K562 (cell line): ENCODE results near the gene FAM193A. TPM values are rescaled to one million over a fixed set of nuclear protein-coding genes. Genes with fewer than 3 reads are reported as not detected.

Experiments
- ATAC-seq: fragments of 200-7000 bp; cut with Tn5 transposase; 3 replicates; pipeline ENCODE4 v1.9.1; 2020; ENCODE audit warnings: moderate library complexity
- BruUV-seq: library from RNA; stranded (reverse); fragments of 400-500 nt; replicated peaks from 2 replicates; lab custom pipeline; 2021; lab: Mats Ljungman, UMichigan
- CTCF ChIA-PET: fragments of 300-600 bp; formaldehyde crosslinking; extraction: SDS; loops from one replicate; lab custom pipeline; 2021; ENCODE audit warnings: low intra/inter-chr PET ratio; lab: Yijun Ruan, JAX
- POLR2A ChIA-PET: fragments of 300-600, 350-650 bp; sonication (Branson Sonifier 250); formaldehyde crosslinking; extraction: SDS; loops from one replicate; lab custom pipeline; 2021; ENCODE audit warnings: antibody characterized with exemption, inconsistent platforms; lab: Yijun Ruan, JAX
- DNase-seq, 4 experiments: peaks; one replicate each; pipeline versions ENCODE4 v3.0.0 to v3.0.0-alpha.2; 2011 to 2018; ENCODE audit warnings: low spot score in 3 of 4, mixed read lengths in 3 of 4; ENCODE audit errors: extremely low read depth in 1 of 4
- FAIRE-seq: peaks from 2 replicates; lab custom pipeline; 2011; peaks lifted over from hg19 to GRCh38; lab: Jason Lieb, UNC
- H2AFZ ChIP-seq: 2 replicates; pipeline ENCODE4 v1.6.0; 2011; ENCODE audit warnings: low read depth, low read length, control low read depth, inconsistent platforms
- H3K27ac ChIP-seq: fragments of 200-600 bp; 3 replicates; pipeline ENCODE4 v1.8.0; 2011; ENCODE audit warnings: low read depth, mild to moderate bottlenecking, control low read depth, inconsistent platforms, low read length, moderate library complexity, mixed read lengths; ENCODE audit errors: extremely low read depth
- H3K27me3 ChIP-seq, 2 experiments: fragments of 300-600 bp in 1 of 2; 2 replicates in 1 of 2; 3 replicates in 1 of 2; pipeline versions ENCODE4 v1.6.0 to v1.8.0; 2011; ENCODE audit warnings: inconsistent platforms in 2 of 2, low read length in 2 of 2, mild to moderate bottlenecking in 1 of 2, mixed read lengths in 1 of 2, moderate library complexity in 1 of 2; ENCODE audit not compliant: control insufficient read depth in 2 of 2, insufficient read depth in 2 of 2
- H3K36me3 ChIP-seq: fragments of 300-600 bp; 3 replicates; pipeline ENCODE4 v1.8.0; 2011; ENCODE audit warnings: mild to moderate bottlenecking, low read length, inconsistent platforms; ENCODE audit not compliant: control insufficient read depth, insufficient read depth
- H3K4me1 ChIP-seq, 2 experiments: fragments of 200-600 bp in 1 of 2; replicated peaks in 1 of 2; 2 replicates in 1 of 2; 3 replicates in 1 of 2; pipeline versions ENCODE4 v1.5.1 to v1.8.0; 2011; ENCODE audit warnings: inconsistent platforms in 2 of 2, low read length in 2 of 2, mild to moderate bottlenecking in 1 of 2, mixed read lengths in 1 of 2, moderate library complexity in 1 of 2; ENCODE audit not compliant: control insufficient read depth in 2 of 2, insufficient read depth in 2 of 2
- H3K4me2 ChIP-seq: 2 replicates; pipeline ENCODE4 v1.6.1; 2011; ENCODE audit warnings: low read length, control low read depth, inconsistent platforms, mixed read lengths; ENCODE audit not compliant: insufficient read depth
- H3K4me3 ChIP-seq: fragments of 200-600 bp; sonication (generic), shearing (Covaris generic); 2 replicates; pipeline ENCODE4 v1.5.1; 2016; ENCODE audit warnings: control low read depth, inconsistent platforms
- H3K79me2 ChIP-seq: fragments of 200-600 bp; 3 replicates; pipeline ENCODE4 v1.8.0; 2011; ENCODE audit warnings: low read length, inconsistent platforms; ENCODE audit not compliant: control insufficient read depth, insufficient read depth
- H3K9ac ChIP-seq, 2 experiments: 2 replicates each; pipeline versions ENCODE4 v1.6.0 to v1.6.1; 2011; ENCODE audit warnings: low read depth in 2 of 2, low read length in 2 of 2, control low read depth in 1 of 2, inconsistent platforms in 1 of 2, mild to moderate bottlenecking in 1 of 2, mixed read lengths in 1 of 2; ENCODE audit not compliant: insufficient read depth in 1 of 2
- H3K9me1 ChIP-seq: one replicate; pipeline ENCODE4 v1.6.0; 2011; ENCODE audit warnings: inconsistent platforms, mild to moderate bottlenecking, low read length, moderate library complexity; ENCODE audit not compliant: control insufficient read depth, insufficient read depth
- H3K9me3 ChIP-seq: replicated peaks from 2 replicates; pipeline ENCODE4 v1.5.1; 2011; ENCODE audit warnings: low read depth, low read length, inconsistent platforms; ENCODE audit not compliant: control insufficient read depth, insufficient read depth
- H4K20me1 ChIP-seq: replicated peaks from 2 replicates; pipeline ENCODE4 v1.6.1; 2011; ENCODE audit warnings: low read length, inconsistent platforms, mixed read lengths; ENCODE audit not compliant: control insufficient read depth, insufficient read depth
- IRF9 ChIP-seq: fragments of 450-650 bp; IDR thresholded peaks from 2 replicates; pipeline ENCODE4 v1.6.1; 2016; ENCODE audit warnings: missing biosample characterization, missing genetic modification characterization
- WGBS: fragments of 100-300 bp; shearing (Covaris generic); methylation state at CpG from one replicate; pipeline ENCODE4 v1.1.6; 2016; ENCODE audit warnings: low coverage, mixed read lengths; ENCODE audit not compliant: insufficient coverage; ENCODE audit errors: missing lambda C conversion rate; 5-methylcytosine and 5-hydroxymethylcytosine counted together
- in situ Hi-C: fragments of 300-500 bp; cut with MboI; formaldehyde crosslinking; loops from 4 replicates; pipeline ENCODE4 v1.15.0; 2018; ENCODE audit warnings: inconsistent platforms, mixed read lengths
- intact Hi-C: fragments of 100-400 bp; cut with micrococcal nuclease; formaldehyde crosslinking; loops from 2 replicates; pipeline ENCODE4 v1.14.2; 2022
- polyA plus RNA-seq, 8 experiments: library from polyadenylated mRNA; depleted of rRNA in 4 of 8; stranded (reverse) in 5 of 8; unstranded in 3 of 8; fragments of >200 nt; fragmentation: Nextera tagmentation in 2 of 8; fragmentation: Illumina TruSeq in 1 of 8; extraction: Ambion mirVana in 2 of 8; extraction: Trizol in 1 of 8; gene quantifications; 2 replicates each; pipeline versions ENCODE4 v1.2.1 to v1.2.3, GENCODE V29; 2011 to 2014; ENCODE audit warnings: inconsistent platforms in 1 of 8, missing spikeins in 1 of 8
- total RNA-seq, 7 experiments: library from RNA; depleted of rRNA in 6 of 7; stranded (reverse); fragments of >200 nt in 6 of 7; fragmentation: Illumina TruSeq in 2 of 7; extraction: Trizol in 2 of 7; gene quantifications; 2 replicates each; pipeline versions ENCODE4 v1.2.1 to v1.2.3, GENCODE V29; 2011 to 2021; ENCODE audit warnings: low replicate concordance in 1 of 7
- TF ChIP-seq, protein P1 (sequence below): fragments of 250-450 bp; sonication (Bioruptor Pico); IDR thresholded peaks from 2 replicates; pipeline ENCODE4 v1.5.0; 2021; ENCODE audit warnings: mild to moderate bottlenecking, moderate library complexity
- TF ChIP-seq, protein P2 (sequence below): fragments of 450-650 bp; IDR thresholded peaks from 2 replicates; pipeline ENCODE4 v1.6.1; 2016; ENCODE audit warnings: borderline replicate concordance

The FAM193A gene
- total and polyA plus RNA-seq, 9 of the 15 experiments (the other 6 are each of a cell fraction or from before 2014, with no cell fraction given) = 0.46 to 24.6 (median 9.6) TPM

- no peak for TF ChIP-seq IRF9 (tag)
- TF ChIP-seq, all 486 proteins: peak for 0
These were observed 34.2 kb downstream of the FAM193A start (continued) for GRCh38 chr4:2570551-2571222.

GRCh38 chr4:2572076-2572475 is 35.6 kb downstream of the FAM193A start:
- Histone ChIP-seq H3K9ac (peak overlapping the region in 1 of 2 experiments; percentile 58; a peak in 1 of 4 replicates), H3K79me2 (peaks cover 94% of the 10 kb centered on the region), H3K27me3 (no peaks in the 10 kb centered on the region), H2AFZ (no peak overlapping the region), H3K9me3 (no peaks in the 10 kb centered on the region), H3K27ac (no peak overlapping the region; the same call in 2 of the 3 replicates), H3K4me1 (peaks cover 10 to 12% of the 10 kb centered on the region in 2 experiments; a peak in 4 of 5 replicates), H3K4me3 (no peak overlapping the region), H3K4me2 (no peak overlapping the region), H3K9me1 (peaks cover 6% of the 10 kb centered on the region), H4K20me1 (peaks cover 17% of the 10 kb centered on the region; the same call in 1 of the 2 replicates), H3K36me3 (peaks cover 6% of the 10 kb centered on the region; the same call in 2 of the 3 replicates)
- CTCF ChIA-PET = no interaction called here
- in situ Hi-C loops = no loop called here
- DNase-seq (no peak), ATAC-seq (no peak), FAIRE-seq (no peak)
- intact Hi-C loops = no loop called here
- 41% methylated on average over 8 of the region's 12 CpGs for WGBS
- POLR2A ChIA-PET = interaction anchor here (0.5 to 2.5 kb wide), 3 partner anchors 11 to 20 kb away, joined by 3 to 6 read pairs (median 3); no protein-coding TSS in a partner anchor
- no TSS peak for BruUV-seq
- TF ChIP-seq, protein P1, sequence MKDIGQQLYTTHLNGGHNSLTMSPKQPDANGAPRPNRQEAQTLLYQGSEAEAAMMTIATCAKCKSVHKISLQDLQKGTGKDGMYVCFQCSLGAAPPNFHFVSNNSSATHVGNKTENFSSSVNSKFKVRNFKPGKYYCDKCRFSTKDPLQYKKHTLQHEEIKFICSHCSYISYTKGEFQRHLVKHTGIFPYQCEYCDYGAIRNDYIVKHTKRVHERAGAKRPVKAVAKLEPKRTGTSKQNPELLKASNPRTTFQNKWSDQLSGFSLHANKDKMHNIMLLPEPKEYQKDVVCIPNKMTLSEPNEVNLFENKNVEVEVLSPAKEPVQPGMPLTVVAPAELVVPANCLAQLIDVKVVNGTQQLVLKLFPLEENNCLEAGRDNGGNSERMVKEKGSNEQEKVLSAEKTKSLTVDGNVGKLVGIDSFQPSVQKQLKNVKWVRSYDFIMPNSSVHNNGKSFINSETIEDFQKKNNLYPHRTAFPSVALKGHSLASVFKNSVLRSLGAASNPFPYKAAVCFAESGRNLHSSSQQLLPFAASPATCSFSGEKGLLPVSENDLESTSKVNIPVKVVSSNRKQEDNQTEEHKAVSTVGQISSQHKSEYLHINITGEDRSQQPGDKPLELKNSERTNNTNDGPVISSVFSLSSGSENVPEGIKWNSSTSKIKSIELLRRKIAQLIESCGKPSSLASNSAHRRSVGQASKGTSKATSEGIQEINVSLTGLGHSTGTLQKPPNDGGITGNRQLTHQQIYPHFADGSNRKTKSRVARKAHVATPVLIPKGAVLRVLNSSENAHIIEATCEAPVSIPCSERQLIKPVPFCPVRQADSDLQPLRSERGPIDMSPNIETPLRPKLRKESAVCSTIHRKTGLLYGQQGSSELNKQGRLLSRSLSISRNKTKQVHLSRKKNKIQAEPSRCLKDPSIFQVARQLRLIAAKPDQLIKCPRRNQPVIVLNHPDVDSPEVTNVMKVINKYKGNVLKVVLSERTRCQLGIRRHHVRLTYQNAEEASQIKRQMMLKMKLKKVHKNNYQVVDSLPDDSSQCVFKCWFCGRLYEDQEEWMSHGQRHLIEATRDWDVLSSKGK (CRISPR knock-in tag) = no peak
- TF ChIP-seq, protein P2, sequence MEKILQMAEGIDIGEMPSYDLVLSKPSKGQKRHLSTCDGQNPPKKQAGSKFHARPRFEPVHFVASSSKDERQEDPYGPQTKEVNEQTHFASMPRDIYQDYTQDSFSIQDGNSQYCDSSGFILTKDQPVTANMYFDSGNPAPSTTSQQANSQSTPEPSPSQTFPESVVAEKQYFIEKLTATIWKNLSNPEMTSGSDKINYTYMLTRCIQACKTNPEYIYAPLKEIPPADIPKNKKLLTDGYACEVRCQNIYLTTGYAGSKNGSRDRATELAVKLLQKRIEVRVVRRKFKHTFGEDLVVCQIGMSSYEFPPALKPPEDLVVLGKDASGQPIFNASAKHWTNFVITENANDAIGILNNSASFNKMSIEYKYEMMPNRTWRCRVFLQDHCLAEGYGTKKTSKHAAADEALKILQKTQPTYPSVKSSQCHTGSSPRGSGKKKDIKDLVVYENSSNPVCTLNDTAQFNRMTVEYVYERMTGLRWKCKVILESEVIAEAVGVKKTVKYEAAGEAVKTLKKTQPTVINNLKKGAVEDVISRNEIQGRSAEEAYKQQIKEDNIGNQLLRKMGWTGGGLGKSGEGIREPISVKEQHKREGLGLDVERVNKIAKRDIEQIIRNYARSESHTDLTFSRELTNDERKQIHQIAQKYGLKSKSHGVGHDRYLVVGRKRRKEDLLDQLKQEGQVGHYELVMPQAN = no peak
